ENCODE results near the gene INVS.

DNA sequence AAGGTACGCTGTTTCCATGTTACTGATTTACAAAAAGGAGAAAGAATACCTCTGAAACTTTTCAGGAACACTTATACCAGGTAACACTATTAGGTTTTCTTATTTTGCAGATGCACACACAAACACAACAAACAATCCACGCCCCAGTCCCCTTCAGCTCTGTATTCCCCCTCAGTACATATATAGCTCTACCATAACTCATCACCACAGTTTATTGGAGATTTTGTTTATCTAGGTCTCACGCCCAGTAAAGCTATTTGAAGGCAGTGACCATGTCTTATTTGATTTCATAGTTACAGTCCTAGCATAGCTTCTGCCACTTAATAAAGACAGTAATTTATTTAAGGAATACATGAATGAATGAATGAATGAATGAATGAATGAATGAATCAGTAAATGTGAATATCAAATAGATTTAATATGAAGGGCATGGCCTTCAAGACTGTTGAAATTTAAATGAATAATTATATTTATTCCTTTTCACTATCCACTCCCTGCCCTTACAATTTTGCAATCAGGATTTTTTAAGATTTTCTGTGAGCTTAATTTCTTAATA lies 32.9 kb downstream of the INVS start:
- TF ChIP-seq CTCF (IDR thresholded peaks at IDR 0.05; ENCODE audit: low read depth, low read length, poor library complexity, severe bottlenecking) (no peak), EZH2phosphoT487 (IDR thresholded peaks at IDR 0.05; ENCODE audit: borderline replicate concordance, low read length) (no peak)
